HG03066 (cell line): ENCODE data around the gene UBASH3A.

Source experiments
- ATAC-seq: cut with Tn5 transposase; IDR thresholded peaks from one replicate; pipeline ENCODE4 v1.9.1; 2021; ENCODE audit warnings: low read depth; ENCODE audit not compliant: unreplicated experiment

The UBASH3A gene

DNA sequence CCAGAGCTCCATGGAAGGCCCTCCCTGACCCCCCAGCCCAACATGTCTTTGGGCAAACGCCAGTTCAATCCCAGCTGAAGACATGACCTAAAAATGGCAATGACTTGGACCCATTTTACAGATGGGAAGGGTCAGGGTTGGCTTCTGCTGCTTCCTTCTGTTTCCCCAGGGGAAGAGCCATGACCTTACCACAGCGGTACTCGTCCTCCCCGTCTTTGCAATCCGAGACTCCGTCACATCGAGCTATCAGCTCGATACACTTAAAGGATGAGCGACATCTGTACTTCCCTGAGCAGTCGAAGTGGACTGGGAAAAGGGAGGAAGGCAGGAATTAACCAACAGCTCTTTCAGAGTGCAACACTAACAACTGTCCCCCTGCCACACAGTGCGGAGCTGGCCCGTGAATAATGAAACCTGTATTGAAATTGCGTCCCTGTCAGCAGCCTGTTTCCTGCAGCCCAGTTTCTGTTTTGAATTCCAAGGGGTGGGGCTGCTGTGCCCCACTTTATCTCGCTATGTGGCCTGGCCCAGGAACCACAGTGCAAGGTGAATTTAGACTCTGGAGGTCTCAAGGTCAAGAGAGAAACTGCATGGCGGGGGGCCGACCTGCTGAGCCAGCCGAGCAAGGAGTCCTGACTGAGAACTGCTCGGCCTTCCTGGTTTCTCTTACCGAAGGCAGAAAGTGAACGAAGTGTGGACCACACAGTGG lies 14.8 kb upstream of the UBASH3A start:
- ATAC-seq, result no peak

DNA sequence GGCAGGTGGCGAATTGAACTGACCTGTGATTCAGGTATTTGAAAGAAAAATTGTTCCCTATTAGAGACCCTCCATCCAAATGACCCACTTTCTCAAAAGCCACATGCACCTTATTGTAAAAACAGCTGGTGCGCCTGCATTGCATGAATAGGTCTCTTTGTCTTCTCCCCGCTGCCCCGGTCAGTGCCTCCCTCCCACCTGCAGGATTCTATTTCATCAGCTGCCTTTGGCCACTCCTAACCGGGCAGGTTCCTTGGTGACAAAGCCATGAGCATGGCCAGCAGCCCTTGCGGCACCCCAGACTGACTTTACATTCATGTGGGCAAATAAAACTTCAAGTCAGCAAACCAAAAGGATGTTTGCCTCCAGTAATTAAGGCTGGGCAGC lies 14.3 kb upstream of the UBASH3A start:
- ATAC-seq, result no peak

DNA sequence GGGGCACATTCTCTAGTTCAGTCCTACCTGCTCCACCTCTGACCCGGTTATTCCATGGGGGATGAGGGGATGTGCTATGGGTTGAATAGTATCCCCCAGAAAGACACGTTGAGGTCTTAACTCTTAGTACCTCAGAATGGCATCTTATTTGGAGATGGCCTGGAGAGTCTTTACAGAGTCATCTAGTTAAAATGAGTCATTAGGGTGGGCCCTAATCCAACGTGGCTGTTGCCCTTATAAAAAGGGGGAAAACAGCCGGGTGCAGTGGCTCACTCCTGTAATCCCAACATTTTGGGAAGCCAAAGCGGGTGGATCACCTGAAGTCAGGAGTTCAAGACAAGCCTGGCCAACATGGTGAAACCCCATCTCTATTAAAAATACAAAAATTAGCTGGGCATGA lies 13.5 kb upstream of the UBASH3A start:
- ATAC-seq, result no peak

DNA sequence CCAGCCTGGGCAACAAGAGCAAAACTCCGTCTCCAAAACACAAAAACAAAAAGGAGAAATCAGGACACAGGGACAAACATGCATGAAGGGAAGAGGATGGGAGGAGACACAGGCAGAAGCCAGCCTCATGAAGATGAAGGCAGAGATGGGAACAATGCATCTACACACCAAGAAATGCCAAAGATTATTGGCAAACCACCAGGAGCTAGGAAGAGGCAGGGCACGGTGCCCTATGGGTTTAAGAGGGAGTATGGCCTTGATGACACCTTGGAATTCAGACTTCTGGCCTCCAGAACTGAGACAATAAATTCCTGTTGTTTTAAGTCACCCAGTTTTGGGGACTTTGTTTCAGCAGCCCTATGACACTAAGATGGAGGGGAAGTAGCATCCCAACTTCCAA lies 13.0 kb upstream of the UBASH3A start:
- no peak for ATAC-seq

DNA sequence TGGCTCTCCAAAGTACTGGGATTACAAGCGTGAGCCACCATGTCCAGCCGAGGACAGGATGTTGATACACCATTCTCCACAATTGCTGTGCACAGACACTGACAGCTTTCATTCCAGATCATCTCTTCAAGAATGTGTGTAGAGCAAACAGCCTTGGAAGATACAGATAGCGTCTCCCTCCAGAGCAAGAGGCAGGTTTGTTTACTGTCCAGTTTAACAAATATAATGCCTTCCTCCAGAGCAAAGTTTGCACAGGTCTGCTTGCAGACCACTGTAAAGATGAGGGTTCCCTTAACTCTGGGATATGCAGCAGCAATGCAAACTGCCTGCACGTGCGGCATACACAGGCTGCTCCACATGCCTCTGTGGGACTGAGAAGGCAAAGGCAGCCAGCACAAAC lies 12.4 kb upstream of the UBASH3A start:
- ATAC-seq, result no peak

DNA sequence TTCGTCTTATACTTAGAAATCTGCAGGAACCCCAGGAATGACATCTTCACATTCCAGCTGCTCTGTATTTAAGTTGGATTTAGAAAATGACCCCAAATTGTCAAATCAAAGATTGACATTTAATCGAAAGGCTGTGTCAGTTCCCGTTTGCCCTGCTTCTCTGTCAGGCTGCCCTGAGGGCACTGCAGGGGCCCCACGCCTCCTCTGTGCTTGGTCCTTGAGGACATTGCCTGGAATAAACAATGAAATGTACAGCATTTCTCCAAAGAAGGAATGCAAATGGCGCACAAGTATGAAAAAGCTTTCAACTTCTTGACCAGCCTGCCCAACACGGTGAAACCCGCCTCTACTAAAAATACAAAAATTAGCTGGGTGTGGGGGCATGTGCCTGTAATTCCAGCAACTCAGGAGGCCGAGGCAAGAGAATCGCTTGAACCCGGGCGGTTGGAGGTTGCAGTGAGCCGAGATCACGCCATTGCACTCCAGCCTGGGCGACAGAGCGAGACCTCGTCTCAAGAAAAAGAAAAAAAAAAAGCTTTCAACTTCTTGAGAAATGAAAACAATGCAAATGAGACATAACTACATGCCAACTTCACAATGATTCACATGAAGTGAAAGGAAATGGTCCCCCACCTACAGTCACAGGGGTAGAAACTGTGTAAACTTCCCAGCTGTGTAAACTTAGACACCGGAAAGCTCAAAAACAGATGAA lies 10.8 kb upstream of the UBASH3A start:
- ATAC-seq, result no peak

DNA sequence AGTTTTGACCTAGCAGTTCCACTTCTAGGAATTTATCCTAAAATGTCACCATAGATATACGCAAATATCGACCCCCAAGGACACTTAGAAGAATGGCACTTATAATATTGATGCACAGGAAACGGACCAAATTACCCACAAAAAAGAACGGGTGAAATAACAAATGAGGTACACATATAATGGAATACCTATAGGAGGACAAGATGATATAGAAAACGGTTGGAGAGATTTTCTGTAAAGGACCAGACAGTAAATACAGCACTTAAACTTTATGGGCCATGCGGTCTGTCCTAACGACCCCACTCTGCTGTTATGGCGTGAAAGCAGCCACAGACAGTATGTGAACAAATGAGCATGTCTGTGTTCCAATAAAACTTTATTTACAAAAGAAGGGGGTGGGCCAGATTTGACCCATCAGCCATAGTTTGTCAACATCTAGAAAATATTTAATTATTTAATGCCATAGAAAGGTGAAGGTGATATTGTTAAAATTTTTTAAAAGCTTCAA lies 10.2 kb upstream of the UBASH3A start:
- no peak for ATAC-seq

DNA sequence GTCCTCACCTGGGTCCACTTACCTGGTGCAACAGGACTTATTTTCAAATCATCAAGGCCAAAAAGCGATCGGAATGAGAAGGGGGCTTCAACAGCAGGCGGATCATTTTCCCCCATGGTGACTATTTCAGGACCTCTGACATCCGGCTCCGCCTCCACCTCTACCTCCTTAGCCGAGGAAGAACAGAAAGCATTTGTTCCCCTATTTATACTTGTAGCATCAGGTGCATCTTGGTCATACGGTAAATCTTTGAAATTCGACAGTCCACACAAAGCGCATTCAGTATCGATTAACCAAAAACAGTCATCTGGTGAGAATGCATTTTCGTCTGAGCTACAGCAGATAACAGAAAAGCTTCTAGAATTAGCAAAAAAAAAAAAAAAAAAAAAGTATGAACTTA lies 8.4 kb upstream of the UBASH3A start:
- no peak for ATAC-seq

DNA sequence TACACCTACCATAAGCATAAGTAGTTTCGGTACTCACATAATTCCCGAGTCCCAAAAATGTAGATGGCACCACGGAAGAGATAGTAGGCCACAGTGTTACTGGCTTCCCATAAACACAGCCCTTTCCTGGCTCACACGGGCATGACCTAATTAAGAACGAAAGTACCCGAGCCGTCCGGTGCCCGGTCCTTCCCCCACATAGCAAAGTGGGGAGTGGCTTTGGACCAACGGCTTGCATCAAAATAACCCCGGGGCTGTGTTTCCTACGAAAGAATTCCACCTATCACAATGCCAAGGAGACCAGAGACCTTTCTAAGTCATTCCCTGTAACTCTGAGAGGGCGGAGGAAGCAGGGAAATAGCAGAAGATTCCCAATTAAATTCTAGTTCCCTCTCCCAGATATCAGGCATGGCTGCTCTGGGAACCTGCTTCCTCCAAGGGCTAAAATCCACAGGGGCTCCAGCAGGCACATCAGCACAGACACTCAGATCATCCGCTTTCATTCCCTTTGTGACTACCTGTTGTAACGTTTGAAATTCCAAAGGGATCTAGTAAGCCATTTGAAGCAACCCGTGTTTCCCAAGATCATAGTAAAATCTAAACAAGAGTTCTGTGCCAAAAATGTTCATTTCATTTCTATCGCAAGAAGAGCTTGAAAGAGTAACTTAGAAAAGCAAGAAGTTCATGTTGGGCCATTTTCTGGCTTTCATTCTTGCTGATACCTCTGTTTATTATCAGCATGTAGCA lies 7.6 kb upstream of the UBASH3A start, which contains the start of gene TMPRSS3:
Gene TMPRSS3 (minus strand): TSS at position 148 of the 747 bp plus-strand sequence. CDS start 635 bp downstream, outside the sequence.
- ATAC-seq, result no peak

DNA sequence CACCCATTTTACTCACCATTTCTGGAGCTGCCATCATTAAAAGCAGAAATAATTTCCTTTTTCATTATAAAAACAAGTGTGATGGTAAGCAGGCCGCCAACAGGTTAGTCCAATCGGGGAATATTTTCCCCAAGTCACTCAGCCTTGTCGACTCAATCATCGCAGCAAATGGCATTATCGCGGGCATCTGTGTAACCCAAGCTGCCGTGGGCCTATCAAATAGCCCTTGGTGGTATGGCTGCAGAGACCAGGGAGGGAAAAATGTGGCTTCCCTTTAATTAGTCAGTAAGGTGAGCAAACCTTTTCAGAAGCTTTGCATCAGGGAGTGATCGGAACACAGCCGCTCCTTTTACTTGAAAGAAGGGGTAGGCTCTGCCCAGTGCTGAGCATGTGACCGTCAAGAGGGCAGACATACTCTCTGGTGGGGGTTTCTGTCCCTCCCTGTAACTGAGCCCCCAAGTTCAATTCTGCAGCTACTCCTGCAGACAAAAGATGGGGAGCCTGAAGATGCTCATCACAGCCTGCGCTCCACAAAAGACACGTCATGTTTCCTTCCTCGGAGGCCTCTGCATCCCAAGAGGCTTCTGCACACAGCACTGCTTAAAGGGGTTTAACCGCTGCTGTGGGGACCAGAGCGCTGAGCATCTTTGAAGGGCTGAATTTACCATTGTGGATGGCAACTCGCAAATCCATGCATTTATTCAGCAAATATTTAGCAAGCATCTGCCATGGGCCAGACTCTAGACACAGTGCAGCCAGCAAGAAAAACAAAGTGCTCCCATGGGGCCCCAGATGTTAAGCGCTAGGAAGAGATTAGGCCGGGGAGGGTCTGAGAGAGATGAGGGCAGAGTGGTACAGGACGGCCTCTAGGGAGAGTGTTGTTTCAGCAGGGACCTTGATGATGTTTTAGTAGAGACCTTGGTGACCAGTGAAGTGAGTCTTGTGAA lies 6.6 kb upstream of the UBASH3A start:
- no peak for ATAC-seq

DNA sequence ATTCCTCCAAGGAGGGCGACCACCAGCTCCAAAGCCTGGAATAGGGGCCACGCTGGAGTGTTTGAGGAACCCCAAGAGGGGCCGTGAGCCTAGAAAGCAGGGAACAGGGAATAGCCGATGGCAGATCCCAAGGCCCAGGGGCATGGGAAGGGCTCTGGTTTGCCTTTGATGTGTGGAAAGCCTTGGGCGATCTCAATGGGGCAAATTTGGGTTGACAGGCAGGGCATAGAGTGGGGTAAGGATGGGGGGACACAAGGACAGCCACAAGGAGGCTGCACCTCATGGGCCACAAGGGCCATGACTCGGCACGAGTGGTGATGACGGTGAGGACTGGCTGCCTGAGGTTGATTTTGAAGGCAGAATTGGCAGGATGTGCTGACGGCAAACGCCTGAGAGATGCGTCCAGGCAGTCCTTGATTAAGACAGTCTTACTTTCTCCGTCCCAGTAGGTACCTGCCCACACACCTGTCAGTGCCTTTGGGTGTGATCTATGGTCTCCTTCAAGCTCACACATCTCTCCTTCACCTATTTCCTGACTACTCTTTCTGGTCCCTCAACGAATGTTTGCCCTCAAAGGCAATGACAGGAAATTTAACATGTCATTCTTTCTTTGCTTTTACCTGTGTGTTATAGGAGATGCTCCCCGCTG lies 5.8 kb upstream of the UBASH3A start:
- no peak for ATAC-seq

DNA sequence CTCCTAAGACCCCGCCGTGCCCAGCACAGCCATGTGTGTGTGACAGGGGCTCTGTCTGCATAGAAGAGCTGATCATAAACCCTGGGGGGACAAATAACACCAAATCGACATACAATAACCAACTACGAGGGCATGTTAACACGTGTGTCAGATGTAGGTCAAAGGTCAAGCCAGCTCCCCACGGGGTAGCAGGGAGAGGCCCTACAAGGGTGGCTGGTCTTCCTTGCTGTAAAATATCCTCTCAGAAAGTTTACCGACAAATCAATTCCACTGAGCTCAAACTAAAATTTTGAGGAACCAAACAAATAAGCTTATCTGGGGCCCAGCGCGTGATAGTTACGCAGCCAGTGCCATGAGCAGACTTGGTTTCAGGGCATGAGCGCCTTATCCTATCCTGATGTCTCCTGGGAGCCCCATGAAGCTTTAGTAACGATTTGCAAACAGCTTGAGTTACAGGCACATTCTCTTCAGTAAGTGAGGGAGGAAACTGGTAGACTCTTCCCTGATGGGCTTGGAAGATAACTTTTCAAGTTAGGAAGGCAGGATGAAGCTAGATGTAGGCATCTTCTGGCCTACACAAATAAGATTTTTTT lies 5.2 kb upstream of the UBASH3A start:
- ATAC-seq, result no peak

DNA sequence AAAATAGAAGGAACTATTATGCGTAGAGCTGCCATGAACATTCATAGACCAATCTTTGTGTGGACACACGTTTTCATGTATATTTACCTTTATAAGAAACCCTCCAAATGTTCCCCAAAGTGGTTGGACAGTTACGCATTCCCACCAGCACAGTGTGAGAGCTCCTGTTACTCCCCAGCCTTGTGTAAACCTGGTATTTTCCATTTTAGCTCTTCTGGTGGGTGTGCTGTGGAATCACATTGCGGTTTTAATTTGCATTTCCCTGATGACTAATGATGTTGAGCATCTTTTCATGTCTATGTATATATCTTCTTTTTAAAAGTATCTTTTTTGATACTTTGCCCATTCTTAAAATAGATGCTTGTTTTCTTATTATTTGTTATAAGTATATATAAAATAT lies 3.2 kb upstream of the UBASH3A start:
- ATAC-seq, result no peak

DNA sequence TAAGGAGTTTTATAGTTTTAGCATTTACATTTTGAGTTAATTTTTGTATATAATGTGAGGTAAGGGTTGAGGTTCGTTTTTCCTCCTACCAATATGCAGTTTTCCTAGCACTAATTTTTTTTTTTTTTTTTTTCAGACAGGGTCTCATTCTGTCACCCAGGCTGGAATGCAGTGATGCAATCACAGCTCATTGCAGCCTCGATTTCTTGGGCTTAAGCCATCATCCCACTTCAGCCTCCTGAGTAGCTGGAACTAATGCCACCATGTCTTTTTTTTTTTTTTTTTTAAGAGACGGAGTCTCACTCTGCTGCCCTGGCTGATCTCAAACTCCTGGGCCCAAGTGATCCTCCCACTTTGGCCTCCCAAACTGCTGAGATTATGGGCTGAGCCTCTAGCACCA lies 2.5 kb upstream of the UBASH3A start:
- no peak for ATAC-seq

DNA sequence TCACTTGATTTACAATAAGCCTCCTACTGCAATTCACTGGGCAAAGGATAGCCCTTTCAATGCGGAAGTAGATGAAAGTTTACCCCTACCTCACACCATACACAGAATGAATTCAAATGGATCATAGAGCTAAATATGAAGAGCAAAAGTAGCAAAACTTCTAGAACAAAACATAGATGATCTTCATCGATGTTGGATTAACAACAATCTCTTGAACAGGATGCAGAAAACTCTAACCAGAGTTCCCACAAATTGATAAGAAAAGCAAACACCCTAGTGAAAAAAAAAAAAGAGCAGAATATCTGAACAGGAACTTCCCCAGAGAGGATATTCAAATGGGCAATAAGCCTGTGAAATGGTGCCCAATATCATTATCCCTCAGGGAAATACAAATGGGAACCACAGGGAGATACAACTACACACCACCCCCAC lies 1.9 kb upstream of the UBASH3A start:
- no peak for ATAC-seq

DNA sequence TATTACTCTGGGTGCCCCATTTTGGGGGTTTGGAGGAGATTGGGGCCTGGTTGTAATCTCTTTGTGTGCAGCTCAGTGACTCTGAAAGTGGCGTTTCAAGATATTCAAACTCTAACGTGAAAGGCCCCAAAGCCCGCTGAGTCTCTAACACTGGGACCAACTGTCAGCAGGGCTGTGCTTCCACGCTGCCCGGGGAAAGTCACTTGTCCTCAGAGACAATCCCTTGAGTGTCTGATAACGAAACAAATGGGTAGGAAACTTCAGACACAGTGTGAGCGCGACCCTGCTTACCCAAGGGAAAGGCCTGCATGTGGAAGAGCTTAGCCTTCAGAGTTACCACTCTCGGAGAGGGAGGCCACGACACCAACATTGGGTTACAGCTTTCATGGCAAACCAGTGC lies 837 bp downstream of the UBASH3A start:
- ATAC-seq, result no peak

DNA sequence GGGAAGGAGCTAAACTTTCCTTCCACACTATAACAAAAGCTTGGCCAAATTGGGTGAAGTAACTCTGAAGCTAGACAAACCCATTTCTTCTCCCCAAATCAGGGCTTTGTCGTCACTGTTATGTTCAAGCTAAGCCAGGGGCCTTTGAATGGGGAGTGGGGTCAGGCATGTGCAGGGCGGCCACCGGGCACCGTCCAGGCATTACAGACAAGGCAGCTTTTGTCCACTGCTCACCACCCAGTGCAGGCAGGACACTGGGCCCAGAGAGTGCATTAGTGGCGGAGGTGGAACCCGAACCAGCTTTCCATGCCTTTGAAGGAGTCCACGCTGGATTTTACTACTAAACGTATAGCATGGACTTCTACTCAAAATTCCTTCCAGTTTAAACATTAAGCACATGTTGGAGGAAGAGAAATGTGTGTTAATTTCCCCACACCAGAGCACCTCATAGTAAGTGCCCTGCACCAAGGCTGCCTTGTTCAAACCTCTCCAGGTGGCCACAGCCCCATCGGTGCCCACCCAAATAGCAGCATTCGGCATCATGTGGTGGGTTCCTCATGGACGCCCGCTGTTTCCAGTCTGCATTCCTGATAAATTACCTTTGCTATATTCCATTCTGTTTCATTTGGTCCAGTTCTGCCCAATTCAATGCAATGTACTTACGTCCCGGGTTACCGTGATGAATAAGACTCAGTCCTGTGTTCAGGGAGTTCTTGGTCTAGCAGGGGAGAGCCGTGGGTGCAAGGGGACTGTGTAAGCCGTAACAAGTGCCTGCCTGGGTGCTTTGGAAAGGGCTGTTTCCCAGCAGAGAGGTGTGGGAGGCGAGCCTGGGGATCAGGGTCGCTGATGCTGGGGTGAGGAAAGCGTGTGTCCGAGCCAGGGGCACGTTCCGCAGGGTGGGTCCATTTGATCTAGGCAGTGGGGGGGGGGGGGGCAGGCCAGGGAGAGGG lies 1.6 kb downstream of the UBASH3A start:
- ATAC-seq, result no peak

DNA sequence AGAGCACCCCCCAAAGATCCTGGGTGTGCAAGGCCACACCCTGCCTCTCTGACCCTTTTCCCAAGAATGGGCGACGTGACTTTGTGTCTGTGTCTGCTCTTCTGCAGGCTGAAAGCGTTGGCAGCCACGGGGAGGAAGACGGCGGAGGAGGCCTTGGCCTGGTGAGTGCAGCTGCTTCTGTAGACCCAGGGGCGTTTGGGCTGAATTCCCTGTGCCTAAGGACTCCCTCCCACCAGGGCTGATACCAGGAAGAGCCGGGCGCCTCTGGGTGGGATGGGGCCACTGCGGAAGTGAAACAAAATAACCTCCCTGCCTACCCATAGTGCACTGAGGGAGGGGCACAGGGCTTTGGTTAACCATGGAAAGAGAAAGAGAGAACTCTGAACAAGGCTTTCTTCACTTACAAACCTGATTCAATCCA lies 2.5 kb downstream of the UBASH3A start:
- no peak for ATAC-seq
